CD1c-positive myeloid dendritic cell (primary cell): ENCODE data around the gene DCHS2.

Experiments
- DNase-seq: peaks from one replicate; pipeline ENCODE4 v3.0.0-alpha.2; 2016; ENCODE audit errors: extremely low spot score

DCHS2 gene

GRCh38 chr4:154454710-154455109 lies 36.9 kb downstream of the DCHS2 start:
- no peak for DNase-seq

GRCh38 chr4:154452798-154453346 lies 38.7 kb downstream of the DCHS2 start:
- no peak for DNase-seq

GRCh38 chr4:154450966-154451365 lies 40.6 kb downstream of the DCHS2 start:
- DNase-seq, result no peak

GRCh38 chr4:154444958-154445357 lies 46.6 kb downstream of the DCHS2 start:
- no peak for DNase-seq

- no peak for DNase-seq
Measured at GRCh38 chr4:154441982-154442381, 49.6 kb downstream of the DCHS2 start.

GRCh38 chr4:154441124-154441523 lies 50.5 kb downstream of the DCHS2 start:
- DNase-seq, result no peak

GRCh38 chr4:154439224-154439623 lies 52.4 kb downstream of the DCHS2 start:
- DNase-seq, result no peak

GRCh38 chr4:154435895-154436294 lies 55.7 kb downstream of the DCHS2 start:
- DNase-seq, result no peak

GRCh38 chr4:154433543-154433942 lies 58.1 kb downstream of the DCHS2 start:
- DNase-seq, result no peak

- DNase-seq, result no peak
Measured at GRCh38 chr4:154429176-154429575, 62.4 kb downstream of the DCHS2 start.

GRCh38 chr4:154427149-154427548 lies 64.5 kb downstream of the DCHS2 start:
- DNase-seq, result no peak

- no peak for DNase-seq
Measured at GRCh38 chr4:154425514-154425913, 66.1 kb downstream of the DCHS2 start.

GRCh38 chr4:154424810-154425484 lies 66.7 kb downstream of the DCHS2 start:
- DNase-seq, result no peak

GRCh38 chr4:154422152-154422551 lies 69.4 kb downstream of the DCHS2 start:
- DNase-seq, result no peak

GRCh38 chr4:154421618-154422017 lies 70.0 kb downstream of the DCHS2 start:
- no peak for DNase-seq

GRCh38 chr4:154417373-154417673 lies 74.3 kb downstream of the DCHS2 start:
- no peak for DNase-seq

- no peak for DNase-seq
Measured at GRCh38 chr4:154416190-154416547, 75.4 kb downstream of the DCHS2 start.

- no peak for DNase-seq
Measured at GRCh38 chr4:154415313-154415712, 76.3 kb downstream of the DCHS2 start.

GRCh38 chr4:154414796-154415195 lies 76.8 kb downstream of the DCHS2 start:
- no peak for DNase-seq

- no peak for DNase-seq
Measured at GRCh38 chr4:154414371-154414770, 77.2 kb downstream of the DCHS2 start.

GRCh38 chr4:154407443-154407842 lies 84.2 kb downstream of the DCHS2 start:
- DNase-seq, result no peak

- DNase-seq, result peak; percentile 68
Measured at GRCh38 chr4:154406018-154406795, 85.4 kb downstream of the DCHS2 start.

- DNase-seq, result no peak
Measured at GRCh38 chr4:154399259-154399974, 92.2 kb downstream of the DCHS2 start.
